SK-N-SH (cell line): ENCODE results near the gene SLC12A6. TPM values are rescaled to one million over a fixed set of nuclear protein-coding genes. Genes with fewer than 3 reads are reported as not detected.

Experiments
- CTCF ChIA-PET: fragments of 300-600, 350-600 bp; formaldehyde crosslinking; extraction: SDS; loops from one replicate; lab custom pipeline; 2021; lab: Yijun Ruan, JAX
- POLR2A ChIA-PET: fragments of 350-600 bp; sonication (Branson Sonifier 250); formaldehyde crosslinking; extraction: SDS; loops from one replicate; lab custom pipeline; 2020; ENCODE audit warnings: antibody characterized with exemption, inconsistent platforms; lab: Yijun Ruan, JAX
- DNase-seq: peaks from one replicate; pipeline ENCODE4 v3.0.0; 2012
- H2AFZ ChIP-seq: fragments of 200-600 bp; sonication (generic); 2 replicates; pipeline ENCODE4 v1.8.1; 2016; ENCODE audit warnings: antibody characterized with exemption, mild to moderate bottlenecking, low read depth
- H3F3A ChIP-seq: fragments of 200-600 bp; sonication (generic); replicated peaks from 2 replicates; pipeline ENCODE3; 2016; ENCODE audit warnings: antibody characterized with exemption, mild to moderate bottlenecking; ENCODE audit not compliant: insufficient read depth
- H3K27ac ChIP-seq, 2 experiments: fragments of 200-500 bp in 1 of 2; fragments of 200-600 bp in 1 of 2; sonication (Bioruptor generic) in 1 of 2; sonication (generic), shearing (Covaris generic) in 1 of 2; 2 replicates each; pipeline versions ENCODE4 v1.5.1 to v1.6.1; 2014 to 2016; ENCODE audit warnings: low read depth in 2 of 2, inconsistent platforms in 1 of 2, low read length in 1 of 2, mild to moderate bottlenecking in 1 of 2, mixed read lengths in 1 of 2
- H3K27me3 ChIP-seq: fragments of 200-600 bp; sonication (generic), shearing (Covaris generic); 2 replicates; pipeline ENCODE4 v1.6.1; 2016; ENCODE audit warnings: mixed run types; ENCODE audit not compliant: insufficient read depth
- H3K36me3 ChIP-seq, 2 experiments: fragments of 200-500 bp in 1 of 2; fragments of 200-600 bp in 1 of 2; sonication (Bioruptor generic) in 1 of 2; sonication (generic) in 1 of 2; replicated peaks in 1 of 2; 2 replicates each; pipeline versions ENCODE3 to v1.5.1; 2014 to 2016; ENCODE audit warnings: low read length in 1 of 2, mild to moderate bottlenecking in 1 of 2; ENCODE audit not compliant: insufficient read depth in 2 of 2, control insufficient read depth in 1 of 2
- H3K4me1 ChIP-seq, 2 experiments: fragments of 200-500 bp in 1 of 2; fragments of 200-600 bp in 1 of 2; sonication (Bioruptor generic) in 1 of 2; sonication (generic), shearing (Covaris generic) in 1 of 2; 2 replicates each; pipeline versions ENCODE4 v1.5.1 to v1.6.1; 2014 to 2016; ENCODE audit warnings: low read depth in 1 of 2, low read length in 1 of 2, mixed run types in 1 of 2; ENCODE audit not compliant: insufficient read depth in 2 of 2, control insufficient read depth in 1 of 2
- H3K4me2 ChIP-seq: fragments of 200-600 bp; sonication (generic), shearing (Covaris generic); 2 replicates; pipeline ENCODE4 v1.6.1; 2017; ENCODE audit warnings: mixed run types
- H3K4me3 ChIP-seq, 2 experiments: fragments of 200-500 bp in 1 of 2; fragments of 200-600 bp in 1 of 2; sonication (Bioruptor generic) in 1 of 2; sonication (generic), shearing (Covaris generic) in 1 of 2; 2 replicates each; pipeline versions ENCODE4 v1.5.1 to v1.8.1; 2014 to 2016; ENCODE audit warnings: low read depth in 2 of 2, inconsistent platforms in 1 of 2, low read length in 1 of 2, mild to moderate bottlenecking in 1 of 2, mixed read lengths in 1 of 2, moderate library complexity in 1 of 2
- H3K79me2 ChIP-seq: fragments of 200-600 bp; sonication (generic); 2 replicates; pipeline ENCODE4 v1.8.1; 2017; ENCODE audit warnings: mild to moderate bottlenecking; ENCODE audit not compliant: insufficient read depth
- H3K9ac ChIP-seq: fragments of 200-600 bp; sonication (generic); 2 replicates; pipeline ENCODE4 v1.6.1; 2017; ENCODE audit warnings: mixed run types
- H3K9me2 ChIP-seq: fragments of 200-600 bp; sonication (generic); 2 replicates; pipeline ENCODE4 v1.6.1; 2017; ENCODE audit warnings: mixed run types
- H3K9me3 ChIP-seq: fragments of 200-600 bp; sonication (generic); 2 replicates; pipeline ENCODE4 v1.6.1; 2017; ENCODE audit warnings: mixed run types, mild to moderate bottlenecking, moderate library complexity
- H4K20me1 ChIP-seq: fragments of 200-600 bp; sonication (generic); 2 replicates; pipeline ENCODE4 v1.6.1; 2017; ENCODE audit warnings: mild to moderate bottlenecking, mixed run types; ENCODE audit not compliant: insufficient read depth
- FOSL2 ChIP-seq: IDR thresholded peaks from 2 replicates; pipeline ENCODE4 v1.4.0; 2012; ENCODE audit warnings: low read depth, mild to moderate bottlenecking, moderate library complexity, borderline replicate concordance
- FOXJ3 ChIP-seq: sonication (generic); formaldehyde crosslinking; IDR thresholded peaks from 2 replicates; pipeline ENCODE4 v1.5.1; 2020; ENCODE audit warnings: mild to moderate bottlenecking, missing genetic modification reagents
- GABPA ChIP-seq: IDR thresholded peaks from 2 replicates; pipeline ENCODE4 v1.4.0; 2012; ENCODE audit warnings: low read depth, mild to moderate bottlenecking
- GATA2 ChIP-seq: sonication (generic); formaldehyde crosslinking; IDR thresholded peaks from 2 replicates; pipeline ENCODE4 v1.5.0; 2020; ENCODE audit warnings: mild to moderate bottlenecking, missing genetic modification reagents
- MXI1 ChIP-seq: IDR thresholded peaks from 2 replicates; pipeline ENCODE4 v1.6.1; 2012; ENCODE audit warnings: mild to moderate bottlenecking, low read depth, low read length, improper control_type of control experiment
- NFIC ChIP-seq: IDR thresholded peaks from 2 replicates; pipeline ENCODE4 v1.4.0; 2012; ENCODE audit warnings: borderline replicate concordance
- RCOR1 ChIP-seq: fragments of 150-350 bp; IDR thresholded peaks from 2 replicates; pipeline ENCODE4 v1.6.1; 2017; ENCODE audit warnings: antibody characterized with exemption, low read length
- RFX5 ChIP-seq: IDR thresholded peaks from 2 replicates; pipeline ENCODE4 v1.6.1; 2012; ENCODE audit warnings: mild to moderate bottlenecking, improper control_type of control experiment, low read length
- RXRA ChIP-seq: IDR thresholded peaks from 2 replicates; pipeline ENCODE4 v1.4.0; 2012; ENCODE audit warnings: low read depth, mild to moderate bottlenecking, borderline replicate concordance
- SIN3A ChIP-seq: IDR thresholded peaks from 2 replicates; pipeline ENCODE4 v1.6.1; 2012; ENCODE audit warnings: low read depth, mild to moderate bottlenecking, low read length, moderate library complexity, borderline replicate concordance
- SMC3 ChIP-seq: IDR thresholded peaks from 2 replicates; pipeline ENCODE4 v1.6.1; 2012; ENCODE audit warnings: low read depth, low read length, improper control_type of control experiment
- TCF12 ChIP-seq: IDR thresholded peaks from 2 replicates; pipeline ENCODE4 v1.4.0; 2012
- TEAD4 ChIP-seq: IDR thresholded peaks from 2 replicates; pipeline ENCODE4 v1.4.0; 2012; ENCODE audit warnings: mild to moderate bottlenecking, borderline replicate concordance; ENCODE audit not compliant: insufficient read depth
- YY1 ChIP-seq: IDR thresholded peaks from 2 replicates; pipeline ENCODE4 v1.4.0; 2012; ENCODE audit warnings: low read depth, mild to moderate bottlenecking
- WGBS: methylation state at CpG from one replicate; pipeline ENCODE4 v1.1.6; 2017; ENCODE audit warnings: low lambda C conversion rate; 5-methylcytosine and 5-hydroxymethylcytosine counted together
- polyA plus RNA-seq, 3 experiments: library from polyadenylated mRNA; depleted of rRNA; stranded (reverse); fragments of >200 nt; gene quantifications; 2 replicates each; pipeline ENCODE4 v1.2.3, GENCODE V29; 2012
- TF ChIP-seq, protein P1 (sequence below): IDR thresholded peaks from 2 replicates; pipeline ENCODE4 v1.4.0; 2012; ENCODE audit warnings: low read depth, borderline replicate concordance
- TF ChIP-seq, protein P2 (sequence below): fragments of 150-350 bp; IDR thresholded peaks from 2 replicates; pipeline ENCODE4 v1.6.1; 2017; ENCODE audit warnings: antibody characterized with exemption, low read length, low read depth, borderline replicate concordance
- TF ChIP-seq, protein P3 (sequence below): IDR thresholded peaks from 2 replicates; pipeline ENCODE4 v1.4.0; 2012; ENCODE audit warnings: low read depth
- TF ChIP-seq, protein P4 (sequence below): IDR thresholded peaks from 2 replicates; pipeline ENCODE4; 2012
- TF ChIP-seq, protein P5 (sequence below): fragments of 150-350 bp; IDR thresholded peaks from 2 replicates; pipeline ENCODE4 v1.6.1; 2016; ENCODE audit warnings: mild to moderate bottlenecking, low read depth, low read length

Gene SLC12A6
- polyA plus RNA-seq, 1 of the 3 experiments (the other 2 are of a cell fraction) = 7.7 TPM

DNA sequence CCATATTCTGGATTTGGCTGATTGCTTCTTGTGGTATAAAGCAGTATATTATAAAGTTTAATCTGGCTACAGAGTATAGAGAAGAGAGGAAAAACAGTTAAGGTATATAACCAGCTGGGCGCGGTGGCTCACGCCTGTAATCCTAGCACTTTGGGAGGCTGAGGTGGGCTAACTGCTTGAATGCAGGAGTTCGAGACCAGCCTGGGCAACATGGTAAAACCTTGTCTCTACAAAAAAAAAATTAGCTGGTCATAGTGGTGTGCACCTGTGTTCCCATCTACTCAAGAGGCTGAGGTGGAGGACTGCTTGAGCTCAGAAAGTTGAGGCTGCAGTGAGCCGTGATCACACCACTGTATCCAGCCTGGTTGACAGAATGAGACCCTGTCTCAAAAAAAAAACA, 7.3 kb downstream of the SLC12A6 start (continued):
- TF ChIP-seq SMC3 = no peak
- no peak for TF ChIP-seq GABPA
- no peak for TF ChIP-seq RXRA
- TF ChIP-seq, all 33 proteins: peak for 0

DNA sequence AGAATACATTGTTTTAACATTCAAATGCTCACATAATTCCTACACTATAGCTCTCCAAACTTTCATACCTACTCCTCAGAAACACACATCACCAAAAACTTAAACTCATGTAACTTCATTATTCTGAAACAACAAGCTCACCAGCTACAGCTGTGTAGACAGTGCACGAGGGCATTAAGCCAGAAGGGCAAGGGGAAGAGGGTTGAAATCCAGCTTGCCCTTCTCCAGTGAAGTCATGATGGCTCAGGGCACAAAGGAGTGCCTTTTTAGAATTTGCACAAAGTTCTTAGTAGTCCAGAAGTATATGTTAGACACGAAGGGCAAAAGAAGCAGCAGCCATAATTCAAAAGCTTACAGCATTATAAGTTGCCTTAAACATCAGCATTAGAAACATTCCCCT, 8.6 kb downstream of the SLC12A6 start:
- CTCF ChIA-PET = interaction anchor here (0.9 to 2.5 kb wide), 4 partner anchors 8 to 88 kb away, joined by 3 to 13 read pairs (median 7); partner anchors contain the start of genes LPCAT4 and SLC12A6
- Histone ChIP-seq H3K4me2 (no peak overlapping the region), H4K20me1 (no peaks in the 10 kb centered on the region), H3F3A (peaks cover 3% of the 10 kb centered on the region), H3K27me3 (no peaks in the 10 kb centered on the region), H3K4me1 (no peaks in the 10 kb centered on the region), H3K9ac (no peak overlapping the region), H2AFZ (no peak overlapping the region), H3K79me2 (peaks cover 20% of the 10 kb centered on the region), H3K36me3 (no peaks in the 10 kb centered on the region)
- WGBS = 56% methylated on average over 2 of the region's 2 CpGs
- DNase-seq = no peak
- TF ChIP-seq, protein P1, sequence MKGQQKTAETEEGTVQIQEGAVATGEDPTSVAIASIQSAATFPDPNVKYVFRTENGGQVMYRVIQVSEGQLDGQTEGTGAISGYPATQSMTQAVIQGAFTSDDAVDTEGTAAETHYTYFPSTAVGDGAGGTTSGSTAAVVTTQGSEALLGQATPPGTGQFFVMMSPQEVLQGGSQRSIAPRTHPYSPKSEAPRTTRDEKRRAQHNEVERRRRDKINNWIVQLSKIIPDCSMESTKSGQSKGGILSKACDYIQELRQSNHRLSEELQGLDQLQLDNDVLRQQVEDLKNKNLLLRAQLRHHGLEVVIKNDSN = no peak
- no peak for TF ChIP-seq RFX5
- no peak for TF ChIP-seq SIN3A
- no peak for TF ChIP-seq RXRA
- TF ChIP-seq TCF12 = no peak
- no peak for TF ChIP-seq TEAD4
- no peak for TF ChIP-seq FOXJ3
- TF ChIP-seq, protein P2, sequence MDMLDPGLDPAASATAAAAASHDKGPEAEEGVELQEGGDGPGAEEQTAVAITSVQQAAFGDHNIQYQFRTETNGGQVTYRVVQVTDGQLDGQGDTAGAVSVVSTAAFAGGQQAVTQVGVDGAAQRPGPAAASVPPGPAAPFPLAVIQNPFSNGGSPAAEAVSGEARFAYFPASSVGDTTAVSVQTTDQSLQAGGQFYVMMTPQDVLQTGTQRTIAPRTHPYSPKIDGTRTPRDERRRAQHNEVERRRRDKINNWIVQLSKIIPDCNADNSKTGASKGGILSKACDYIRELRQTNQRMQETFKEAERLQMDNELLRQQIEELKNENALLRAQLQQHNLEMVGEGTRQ = no peak
- TF ChIP-seq YY1 = no peak
- no peak for TF ChIP-seq GABPA
- no peak for TF ChIP-seq MXI1
- no peak for TF ChIP-seq NFIC
- TF ChIP-seq, protein P3, sequence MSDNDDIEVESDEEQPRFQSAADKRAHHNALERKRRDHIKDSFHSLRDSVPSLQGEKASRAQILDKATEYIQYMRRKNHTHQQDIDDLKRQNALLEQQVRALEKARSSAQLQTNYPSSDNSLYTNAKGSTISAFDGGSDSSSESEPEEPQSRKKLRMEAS = no peak
- TF ChIP-seq GATA2 (CRISPR knock-in tag) = no peak
- no peak for TF ChIP-seq FOSL2
- TF ChIP-seq RCOR1 = no peak
- TF ChIP-seq, protein P4, sequence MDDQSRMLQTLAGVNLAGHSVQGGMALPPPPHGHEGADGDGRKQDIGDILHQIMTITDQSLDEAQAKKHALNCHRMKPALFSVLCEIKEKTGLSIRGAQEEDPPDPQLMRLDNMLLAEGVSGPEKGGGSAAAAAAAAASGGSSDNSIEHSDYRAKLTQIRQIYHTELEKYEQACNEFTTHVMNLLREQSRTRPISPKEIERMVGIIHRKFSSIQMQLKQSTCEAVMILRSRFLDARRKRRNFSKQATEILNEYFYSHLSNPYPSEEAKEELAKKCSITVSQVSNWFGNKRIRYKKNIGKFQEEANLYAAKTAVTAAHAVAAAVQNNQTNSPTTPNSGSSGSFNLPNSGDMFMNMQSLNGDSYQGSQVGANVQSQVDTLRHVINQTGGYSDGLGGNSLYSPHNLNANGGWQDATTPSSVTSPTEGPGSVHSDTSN = no peak
- TF ChIP-seq, protein P5, sequence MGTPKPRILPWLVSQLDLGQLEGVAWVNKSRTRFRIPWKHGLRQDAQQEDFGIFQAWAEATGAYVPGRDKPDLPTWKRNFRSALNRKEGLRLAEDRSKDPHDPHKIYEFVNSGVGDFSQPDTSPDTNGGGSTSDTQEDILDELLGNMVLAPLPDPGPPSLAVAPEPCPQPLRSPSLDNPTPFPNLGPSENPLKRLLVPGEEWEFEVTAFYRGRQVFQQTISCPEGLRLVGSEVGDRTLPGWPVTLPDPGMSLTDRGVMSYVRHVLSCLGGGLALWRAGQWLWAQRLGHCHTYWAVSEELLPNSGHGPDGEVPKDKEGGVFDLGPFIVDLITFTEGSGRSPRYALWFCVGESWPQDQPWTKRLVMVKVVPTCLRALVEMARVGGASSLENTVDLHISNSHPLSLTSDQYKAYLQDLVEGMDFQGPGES = no peak
- TF ChIP-seq, all 33 proteins: peak for 0
- POLR2A ChIA-PET = interaction anchor here (2.3 kb wide), 1 partner anchor 9 kb away, joined by 13 read pairs; the partner anchor contains the start of gene SLC12A6
- no peaks in the 10 kb centered on the region for H3K9me3 ChIP-seq
- H3K27ac ChIP-seq = no peak overlapping the region
- no peaks in the 10 kb centered on the region for H3K9me2 ChIP-seq
- no peak overlapping the region for H3K4me3 ChIP-seq
